ENCODE results near the gene CREG2. TPM values are rescaled to one million over a fixed set of nuclear protein-coding genes. Genes with fewer than 3 reads are reported as not detected.

CREG2 gene
- total RNA-seq, 1 donor from 2014 or later = 0.65 TPM

- H3K27ac Mint-ChIP-seq = no peak overlapping the region
- H3K9me3 Mint-ChIP-seq (ENCODE audit: low read depth) = peaks cover 5% of the 10 kb centered on the region
- no peaks in the 10 kb centered on the region for H3K4me1 Mint-ChIP-seq (ENCODE audit: low read depth)
- no peak overlapping the region for H3K4me3 Mint-ChIP-seq (ENCODE audit: low read depth)
- no peak for DNase-seq (ENCODE audit: low spot score, unreplicated experiment)
- H3K36me3 Mint-ChIP-seq (ENCODE audit: insufficient read depth) = no peaks in the 10 kb centered on the region
- no peak for TF ChIP-seq CTCF (IDR thresholded peaks at IDR 0.05; ENCODE audit: unreplicated experiment)
- H3K27me3 Mint-ChIP-seq = peaks cover 25% of the 10 kb centered on the region
Observed at GRCh38 chr2:101375653-101376052, 11.7 kb downstream of the CREG2 start.

- peaks cover 27% of the 10 kb centered on the region for H3K27me3 Mint-ChIP-seq
- H3K4me3 Mint-ChIP-seq (ENCODE audit: low read depth) = no peak overlapping the region
- no peaks in the 10 kb centered on the region for H3K36me3 Mint-ChIP-seq (ENCODE audit: insufficient read depth)
- no peak for TF ChIP-seq CTCF (IDR thresholded peaks at IDR 0.05; ENCODE audit: unreplicated experiment)
- H3K9me3 Mint-ChIP-seq (ENCODE audit: low read depth) = peaks cover 5% of the 10 kb centered on the region
- H3K4me1 Mint-ChIP-seq (ENCODE audit: low read depth) = no peaks in the 10 kb centered on the region
- no peak for DNase-seq (ENCODE audit: low spot score, unreplicated experiment)
- H3K27ac Mint-ChIP-seq = no peak overlapping the region
Observed at GRCh38 chr2:101374821-101375561, 12.3 kb downstream of the CREG2 start.

- H3K27me3 Mint-ChIP-seq = peaks cover 25% of the 10 kb centered on the region
- no peak for DNase-seq (ENCODE audit: low spot score, unreplicated experiment)
- H3K4me1 Mint-ChIP-seq (ENCODE audit: low read depth) = no peaks in the 10 kb centered on the region
- no peak overlapping the region for H3K27ac Mint-ChIP-seq
- no peaks in the 10 kb centered on the region for H3K36me3 Mint-ChIP-seq (ENCODE audit: insufficient read depth)
- H3K4me3 Mint-ChIP-seq (ENCODE audit: low read depth) = no peak overlapping the region
- TF ChIP-seq CTCF (IDR thresholded peaks at IDR 0.05; ENCODE audit: unreplicated experiment) = no peak
- H3K9me3 Mint-ChIP-seq (ENCODE audit: low read depth) = peaks cover 5% of the 10 kb centered on the region
Observed at GRCh38 chr2:101372792-101373191, 14.5 kb downstream of the CREG2 start.

- no peak for DNase-seq (ENCODE audit: low spot score, unreplicated experiment)
- H3K9me3 Mint-ChIP-seq (ENCODE audit: low read depth) = peaks cover 5% of the 10 kb centered on the region
- peaks cover 22% of the 10 kb centered on the region for H3K27me3 Mint-ChIP-seq
- H3K4me1 Mint-ChIP-seq (ENCODE audit: low read depth) = no peaks in the 10 kb centered on the region
- no peaks in the 10 kb centered on the region for H3K36me3 Mint-ChIP-seq (ENCODE audit: insufficient read depth)
- no peak overlapping the region for H3K4me3 Mint-ChIP-seq (ENCODE audit: low read depth)
- no peak overlapping the region for H3K27ac Mint-ChIP-seq
- TF ChIP-seq CTCF (IDR thresholded peaks at IDR 0.05; ENCODE audit: unreplicated experiment) = no peak
Observed at GRCh38 chr2:101371636-101372035, 15.7 kb downstream of the CREG2 start.

- no peak for DNase-seq (ENCODE audit: low spot score, unreplicated experiment)
- TF ChIP-seq CTCF (IDR thresholded peaks at IDR 0.05; ENCODE audit: unreplicated experiment) = no peak
- Mint-ChIP-seq H3K27me3 (peaks cover 38% of the 10 kb centered on the region), H3K4me1 (ENCODE audit: low read depth) (no peaks in the 10 kb centered on the region), H3K27ac (no peak overlapping the region), H3K9me3 (ENCODE audit: low read depth) (peaks cover 5% of the 10 kb centered on the region), H3K4me3 (ENCODE audit: low read depth) (no peak overlapping the region), H3K36me3 (ENCODE audit: insufficient read depth) (no peaks in the 10 kb centered on the region)
Observed at GRCh38 chr2:101369100-101369499, 18.2 kb downstream of the CREG2 start.
